HepG2 (cell line): ENCODE measurements around the gene ERC1. TPM values are rescaled to one million over a fixed set of nuclear protein-coding genes. Genes with fewer than 3 reads are reported as not detected.

Experiments used
- ATAC-seq: fragments of 200-7000 bp; cut with Tn5 transposase; 3 replicates; pipeline ENCODE4 v1.9.1; 2020; ENCODE audit warnings: mild to moderate bottlenecking, moderate library complexity
- BruUV-seq: library from RNA; stranded (reverse); fragments of 400-500 nt; replicated peaks from 2 replicates; lab custom pipeline; 2021; lab: Mats Ljungman, UMichigan
- CTCF ChIA-PET: fragments of 300-600 bp; formaldehyde crosslinking; extraction: SDS; loops from one replicate; lab custom pipeline; 2021; ENCODE audit warnings: low total read pairs, inconsistent platforms, low intra/inter-chr PET ratio; lab: Yijun Ruan, JAX
- POLR2A ChIA-PET: fragments of 350-600 bp; sonication (Branson Sonifier 250); formaldehyde crosslinking; loops from one replicate; lab custom pipeline; 2020; ENCODE audit warnings: antibody characterized with exemption, inconsistent platforms; lab: Yijun Ruan, JAX
- DNase-seq: peaks from one replicate; pipeline ENCODE4 v3.0.0-alpha.2; 2015; ENCODE audit warnings: low spot score
- FAIRE-seq: peaks from 3 replicates; lab custom pipeline; 2011; peaks lifted over from hg19 to GRCh38; lab: Jason Lieb, UNC
- H2AFZ ChIP-seq: one replicate; pipeline ENCODE4 v1.6.1; 2011; ENCODE audit warnings: low read length, inconsistent platforms
- H3K27ac ChIP-seq: fragments of 300-600 bp; 3 replicates; pipeline ENCODE4 v1.8.0; 2011; ENCODE audit warnings: mixed run types, mild to moderate bottlenecking, mixed read lengths, low read length, inconsistent platforms; ENCODE audit not compliant: insufficient read depth; ENCODE audit errors: extremely low read length
- H3K27me3 ChIP-seq, 2 experiments: fragments of 200-600 bp in 1 of 2; 2 replicates in 1 of 2; 3 replicates in 1 of 2; pipeline versions ENCODE4 v1.6.0 to v1.8.0; 2011; ENCODE audit warnings: low read length in 2 of 2, mild to moderate bottlenecking in 2 of 2, moderate library complexity in 2 of 2, inconsistent platforms in 1 of 2; ENCODE audit not compliant: insufficient read depth in 2 of 2, control insufficient read depth in 1 of 2
- H3K36me3 ChIP-seq, 2 experiments: fragments of 200-600 bp in 1 of 2; replicated peaks in 1 of 2; 2 replicates in 1 of 2; 3 replicates in 1 of 2; pipeline versions ENCODE4 v1.5.1 to v1.8.0; 2011; ENCODE audit warnings: low read length in 2 of 2, inconsistent platforms in 1 of 2; ENCODE audit not compliant: insufficient read depth in 2 of 2, control insufficient read depth in 1 of 2
- H3K4me1 ChIP-seq: 2 replicates; pipeline ENCODE4 v1.5.1; 2012; ENCODE audit warnings: low read length, inconsistent platforms; ENCODE audit not compliant: insufficient read depth
- H3K4me2 ChIP-seq: 2 replicates; pipeline ENCODE4 v1.6.0; 2011; ENCODE audit warnings: low read depth, low read length, inconsistent platforms
- H3K4me3 ChIP-seq, 3 experiments: fragments of 200-600 bp in 1 of 3; sonication (generic), shearing (Covaris generic) in 1 of 3; replicated peaks in 1 of 3; 2 replicates each; pipeline ENCODE4 v1.5.1; 2011 to 2016; ENCODE audit warnings: low read length in 3 of 3, inconsistent platforms in 2 of 3, low read depth in 2 of 3, mild to moderate bottlenecking in 2 of 3, control low read depth in 1 of 3, mixed read lengths in 1 of 3; ENCODE audit not compliant: insufficient read depth in 1 of 3
- H3K79me2 ChIP-seq: one replicate; pipeline ENCODE4 v1.6.1; 2011; ENCODE audit warnings: low read length, inconsistent platforms; ENCODE audit not compliant: insufficient read depth
- H3K9ac ChIP-seq: 2 replicates; pipeline ENCODE4 v1.6.0; 2011; ENCODE audit warnings: mild to moderate bottlenecking, low read depth, low read length, inconsistent platforms; ENCODE audit not compliant: insufficient read depth
- H3K9me3 ChIP-seq: 2 replicates; pipeline ENCODE4 v1.5.1; 2012; ENCODE audit warnings: mild to moderate bottlenecking, low read length
- H4K20me1 ChIP-seq: 2 replicates; pipeline ENCODE4 v1.6.0; 2011; ENCODE audit warnings: inconsistent platforms, mild to moderate bottlenecking, low read length, moderate library complexity; ENCODE audit not compliant: insufficient read depth
- E2F5 ChIP-seq: sonication (generic); formaldehyde crosslinking; conservative IDR thresholded peaks from 2 replicates; pipeline ENCODE4 v1.4.0; 2020; ENCODE audit warnings: missing genetic modification reagents
- HES4 ChIP-seq: sonication (generic); formaldehyde crosslinking; IDR thresholded peaks from 2 replicates; pipeline ENCODE4 v1.9.0; 2021; ENCODE audit warnings: mild to moderate bottlenecking, missing genetic modification reagents, borderline replicate concordance
- HNF4A ChIP-seq: sonication (generic); formaldehyde crosslinking; IDR thresholded peaks from 2 replicates; pipeline ENCODE4 v1.4.0; 2020; ENCODE audit warnings: missing genetic modification reagents
- KDM3A ChIP-seq: IDR thresholded peaks from 2 replicates; pipeline ENCODE4 v1.6.1; 2018; ENCODE audit warnings: low read depth, missing compliant biosample characterization
- MAF1 ChIP-seq: sonication (generic); formaldehyde crosslinking; IDR thresholded peaks from 2 replicates; pipeline ENCODE4 v1.5.0; 2020; ENCODE audit warnings: missing genetic modification reagents, borderline replicate concordance
- MBNL3 ChIP-seq: fragments of 250-450 bp; sonication (Bioruptor Pico); conservative IDR thresholded peaks from 2 replicates; pipeline ENCODE4 v1.8.0; 2022; ENCODE audit warnings: mild to moderate bottlenecking, inconsistent platforms
- RNF2 ChIP-seq: fragments of 450-650 bp; conservative IDR thresholded peaks from 2 replicates; pipeline ENCODE4 v1.6.1; 2016; ENCODE audit warnings: low read depth
- ZFAT ChIP-seq: sonication (generic); formaldehyde crosslinking; conservative IDR thresholded peaks from 2 replicates; pipeline ENCODE4 v1.8.1; 2023; ENCODE audit warnings: missing genetic modification reagents, inconsistent platforms
- ZFP1 ChIP-seq: IDR thresholded peaks from 2 replicates; pipeline ENCODE4 v1.6.1; 2016
- ZFP82 ChIP-seq: sonication (generic); formaldehyde crosslinking; IDR thresholded peaks from 2 replicates; pipeline ENCODE4 v1.5.1; 2020; ENCODE audit warnings: mild to moderate bottlenecking, missing genetic modification reagents, borderline replicate concordance
- ZNF235 ChIP-seq: sonication (generic); formaldehyde crosslinking; IDR thresholded peaks from 2 replicates; pipeline ENCODE4 v1.8.1; 2023; ENCODE audit warnings: mild to moderate bottlenecking, missing genetic modification reagents, borderline replicate concordance
- ZNF772 ChIP-seq: sonication (generic); formaldehyde crosslinking; IDR thresholded peaks from 2 replicates; pipeline ENCODE4 v1.5.0; 2020; ENCODE audit warnings: mild to moderate bottlenecking, missing genetic modification reagents
- ZSCAN5A ChIP-seq: sonication (generic); formaldehyde crosslinking; IDR thresholded peaks from 2 replicates; pipeline ENCODE4 v1.8.0; 2022; ENCODE audit warnings: mild to moderate bottlenecking, missing genetic modification reagents, borderline replicate concordance
- ZXDC ChIP-seq: sonication (generic); formaldehyde crosslinking; IDR thresholded peaks from 2 replicates; pipeline ENCODE4 v1.5.0; 2020; ENCODE audit warnings: mild to moderate bottlenecking, missing genetic modification reagents
- WGBS: methylation state at CpG from one replicate; pipeline ENCODE4 v1.1.6; 2017; ENCODE audit warnings: low lambda C conversion rate; 5-methylcytosine and 5-hydroxymethylcytosine counted together
- in situ Hi-C: cut with HindIII; loops from 2 replicates; pipeline ENCODE4 v1.10.0; 2017; ENCODE audit warnings: low pct_unique_long_range_greater_than_20kb; ENCODE audit not compliant: extremely low pct_ligation_motif_present
- intact Hi-C: fragments of 100-400 bp; cut with micrococcal nuclease; formaldehyde crosslinking; loops from one replicate; pipeline ENCODE4 v1.10.0; 2022; ENCODE audit not compliant: unreplicated experiment
- polyA plus RNA-seq, 8 experiments: library from polyadenylated mRNA; depleted of rRNA in 3 of 8; stranded (reverse) in 7 of 8; unstranded in 1 of 8; fragments of >200 nt; fragmentation: Illumina TruSeq in 4 of 8; extraction: Trizol in 4 of 8; gene quantifications; 2 replicates each; pipeline versions ENCODE4 v1.2.1 to v1.2.3, GENCODE V29; 2011 to 2016; ENCODE audit warnings: low read depth in 4 of 8, missing spikeins in 1 of 8, mixed read lengths in 1 of 8; ENCODE audit not compliant: insufficient read depth in 1 of 8
- total RNA-seq, 5 experiments: library from RNA; depleted of rRNA; stranded (reverse); fragments of >200 nt; fragmentation: Illumina TruSeq; extraction: Trizol; gene quantifications; 2 replicates each; pipeline ENCODE4 v1.2.3, GENCODE V29; 2016; ENCODE audit warnings: low read depth in 1 of 5
- TF ChIP-seq, protein P1 (sequence below): sonication (generic); formaldehyde crosslinking; IDR thresholded peaks from 2 replicates; pipeline ENCODE4 v1.4.0; 2020; ENCODE audit warnings: missing genetic modification reagents; ENCODE audit errors: not compliant biosample characterization
- TF ChIP-seq, protein P2 (sequence below): sonication (generic); formaldehyde crosslinking; IDR thresholded peaks from 2 replicates; pipeline ENCODE4; 2020; ENCODE audit warnings: missing genetic modification reagents, mild to moderate bottlenecking, borderline replicate concordance

ERC1 gene
- total and polyA plus RNA-seq, 2 of the 13 experiments (the other 11 are each of a cell fraction or from before 2014, with no cell fraction given), result 6.1 to 12.4 TPM

- intact Hi-C loops, result no loop called here
- in situ Hi-C loops, result no loop called here
- over 99% methylated on average over 4 of the region's 4 CpGs for WGBS
Measured at GRCh38 chr12:1284611-1285010, 293.6 kb downstream of the ERC1 start.

More at GRCh38 chr12:1284611-1285010, 293.6 kb downstream of the ERC1 start:
- FAIRE-seq (no peak), ATAC-seq (no peak), DNase-seq (no peak)
- Histone ChIP-seq H3K4me1 (no peaks in the 10 kb centered on the region), H3K27ac (no peak overlapping the region), H3K9ac (no peak overlapping the region), H3K27me3 (no peaks in the 10 kb centered on the region), H2AFZ (no peak overlapping the region), H3K36me3 (peaks cover 0 to 2% of the 10 kb centered on the region in 2 experiments; a peak in 1 of 5 replicates), H4K20me1 (no peaks in the 10 kb centered on the region), H3K4me2 (no peak overlapping the region), H3K4me3 (no peak overlapping the region), H3K79me2 (no peaks in the 10 kb centered on the region), H3K9me3 (no peaks in the 10 kb centered on the region)
- TF ChIP-seq, protein P1, sequence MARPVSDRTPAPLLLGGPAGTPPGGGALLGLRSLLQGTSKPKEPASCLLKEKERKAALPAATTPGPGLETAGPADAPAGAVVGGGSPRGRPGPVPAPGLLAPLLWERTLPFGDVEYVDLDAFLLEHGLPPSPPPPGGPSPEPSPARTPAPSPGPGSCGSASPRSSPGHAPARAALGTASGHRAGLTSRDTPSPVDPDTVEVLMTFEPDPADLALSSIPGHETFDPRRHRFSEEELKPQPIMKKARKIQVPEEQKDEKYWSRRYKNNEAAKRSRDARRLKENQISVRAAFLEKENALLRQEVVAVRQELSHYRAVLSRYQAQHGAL (CRISPR knock-in tag), result no peak
- TF ChIP-seq HES4 (CRISPR knock-in tag), result no peak
- no peak for TF ChIP-seq ZNF235 (CRISPR knock-in tag)
- TF ChIP-seq ZFAT (CRISPR knock-in tag), result no peak
- TF ChIP-seq ZXDC, result no peak
- no peak for TF ChIP-seq ZNF772 (CRISPR knock-in tag)
- no peak for TF ChIP-seq RNF2
- no peak for TF ChIP-seq ZFP1 (CRISPR knock-in tag)
- TF ChIP-seq, protein P2, sequence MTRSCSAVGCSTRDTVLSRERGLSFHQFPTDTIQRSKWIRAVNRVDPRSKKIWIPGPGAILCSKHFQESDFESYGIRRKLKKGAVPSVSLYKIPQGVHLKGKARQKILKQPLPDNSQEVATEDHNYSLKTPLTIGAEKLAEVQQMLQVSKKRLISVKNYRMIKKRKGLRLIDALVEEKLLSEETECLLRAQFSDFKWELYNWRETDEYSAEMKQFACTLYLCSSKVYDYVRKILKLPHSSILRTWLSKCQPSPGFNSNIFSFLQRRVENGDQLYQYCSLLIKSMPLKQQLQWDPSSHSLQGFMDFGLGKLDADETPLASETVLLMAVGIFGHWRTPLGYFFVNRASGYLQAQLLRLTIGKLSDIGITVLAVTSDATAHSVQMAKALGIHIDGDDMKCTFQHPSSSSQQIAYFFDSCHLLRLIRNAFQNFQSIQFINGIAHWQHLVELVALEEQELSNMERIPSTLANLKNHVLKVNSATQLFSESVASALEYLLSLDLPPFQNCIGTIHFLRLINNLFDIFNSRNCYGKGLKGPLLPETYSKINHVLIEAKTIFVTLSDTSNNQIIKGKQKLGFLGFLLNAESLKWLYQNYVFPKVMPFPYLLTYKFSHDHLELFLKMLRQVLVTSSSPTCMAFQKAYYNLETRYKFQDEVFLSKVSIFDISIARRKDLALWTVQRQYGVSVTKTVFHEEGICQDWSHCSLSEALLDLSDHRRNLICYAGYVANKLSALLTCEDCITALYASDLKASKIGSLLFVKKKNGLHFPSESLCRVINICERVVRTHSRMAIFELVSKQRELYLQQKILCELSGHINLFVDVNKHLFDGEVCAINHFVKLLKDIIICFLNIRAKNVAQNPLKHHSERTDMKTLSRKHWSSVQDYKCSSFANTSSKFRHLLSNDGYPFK (CRISPR knock-in tag), result no peak
- TF ChIP-seq ZSCAN5A (CRISPR knock-in tag), result no peak
- TF ChIP-seq MBNL3 (CRISPR knock-in tag), result no peak
- no peak for TF ChIP-seq KDM3A
- TF ChIP-seq ZFP82, result no peak
- no peak for TF ChIP-seq E2F5 (CRISPR knock-in tag)
- TF ChIP-seq MAF1, result no peak
- no peak for TF ChIP-seq HNF4A (CRISPR knock-in tag)
- no TSS peak for BruUV-seq
- ChIA-PET POLR2A (no interaction called here), CTCF (no interaction called here)
